ENCODE results near the gene DZANK1. TPM values are rescaled to one million over a fixed set of nuclear protein-coding genes. Genes with fewer than 3 reads are reported as not detected.
"Not testable (repeated sequence)": the region's sequence is repeated elsewhere in the genome, so short reads cannot be mapped to it uniquely, and the experiment has no call there.

Gene DZANK1
- total RNA-seq, 2 donors from 2014 or later, result 1.6 TPM

DNA sequence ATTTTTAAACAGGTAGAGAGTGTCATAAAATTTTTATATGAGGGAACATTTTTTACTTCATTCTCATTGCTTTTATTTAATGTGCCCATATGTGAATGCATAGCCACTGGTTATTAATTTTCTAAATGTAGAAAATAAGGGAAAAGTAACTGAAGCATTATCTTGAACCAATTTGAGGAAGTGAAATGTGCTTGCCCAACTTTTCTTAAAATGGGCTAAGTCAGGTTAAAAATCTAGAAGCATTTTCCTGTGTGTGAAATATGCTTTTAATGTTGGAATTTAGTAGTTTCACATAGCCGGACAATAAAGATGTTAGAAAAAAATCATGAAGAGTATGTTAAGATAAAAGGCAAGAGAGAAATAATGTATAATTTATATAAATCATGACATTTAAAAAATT is 44.7 kb upstream of the DZANK1 start:
- DNase-seq (no peak), ATAC-seq (no peak)
- Histone ChIP-seq H3K27ac (peak overlapping the region in 1 of 4 donors; percentile 10), H3K4me3 (no peak overlapping the region), H3K4me1 (peaks cover 62% of the 10 kb centered on the region), H3K36me3 (replicated peaks in 1 of 2; ENCODE audit: insufficient read depth in 1 of 2, low read depth in 2 of 2) (peaks cover 0 to 6% of the 10 kb centered on the region in 2 donors), H3K9me3 (no peaks in the 10 kb centered on the region), H3K27me3 (no peaks in the 10 kb centered on the region)
- intact Hi-C loops (cut with DNase I), result no loop called here
- TF ChIP-seq, protein P1, sequence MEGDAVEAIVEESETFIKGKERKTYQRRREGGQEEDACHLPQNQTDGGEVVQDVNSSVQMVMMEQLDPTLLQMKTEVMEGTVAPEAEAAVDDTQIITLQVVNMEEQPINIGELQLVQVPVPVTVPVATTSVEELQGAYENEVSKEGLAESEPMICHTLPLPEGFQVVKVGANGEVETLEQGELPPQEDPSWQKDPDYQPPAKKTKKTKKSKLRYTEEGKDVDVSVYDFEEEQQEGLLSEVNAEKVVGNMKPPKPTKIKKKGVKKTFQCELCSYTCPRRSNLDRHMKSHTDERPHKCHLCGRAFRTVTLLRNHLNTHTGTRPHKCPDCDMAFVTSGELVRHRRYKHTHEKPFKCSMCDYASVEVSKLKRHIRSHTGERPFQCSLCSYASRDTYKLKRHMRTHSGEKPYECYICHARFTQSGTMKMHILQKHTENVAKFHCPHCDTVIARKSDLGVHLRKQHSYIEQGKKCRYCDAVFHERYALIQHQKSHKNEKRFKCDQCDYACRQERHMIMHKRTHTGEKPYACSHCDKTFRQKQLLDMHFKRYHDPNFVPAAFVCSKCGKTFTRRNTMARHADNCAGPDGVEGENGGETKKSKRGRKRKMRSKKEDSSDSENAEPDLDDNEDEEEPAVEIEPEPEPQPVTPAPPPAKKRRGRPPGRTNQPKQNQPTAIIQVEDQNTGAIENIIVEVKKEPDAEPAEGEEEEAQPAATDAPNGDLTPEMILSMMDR (IDR thresholded peaks at IDR 0.05), result no peak
- no peak for TF ChIP-seq POLR2A (IDR thresholded peaks at IDR 0.05)
- WGBS, 2 donors, result 77 to 79% methylated on average over 1 of the region's 1 CpG

DNA sequence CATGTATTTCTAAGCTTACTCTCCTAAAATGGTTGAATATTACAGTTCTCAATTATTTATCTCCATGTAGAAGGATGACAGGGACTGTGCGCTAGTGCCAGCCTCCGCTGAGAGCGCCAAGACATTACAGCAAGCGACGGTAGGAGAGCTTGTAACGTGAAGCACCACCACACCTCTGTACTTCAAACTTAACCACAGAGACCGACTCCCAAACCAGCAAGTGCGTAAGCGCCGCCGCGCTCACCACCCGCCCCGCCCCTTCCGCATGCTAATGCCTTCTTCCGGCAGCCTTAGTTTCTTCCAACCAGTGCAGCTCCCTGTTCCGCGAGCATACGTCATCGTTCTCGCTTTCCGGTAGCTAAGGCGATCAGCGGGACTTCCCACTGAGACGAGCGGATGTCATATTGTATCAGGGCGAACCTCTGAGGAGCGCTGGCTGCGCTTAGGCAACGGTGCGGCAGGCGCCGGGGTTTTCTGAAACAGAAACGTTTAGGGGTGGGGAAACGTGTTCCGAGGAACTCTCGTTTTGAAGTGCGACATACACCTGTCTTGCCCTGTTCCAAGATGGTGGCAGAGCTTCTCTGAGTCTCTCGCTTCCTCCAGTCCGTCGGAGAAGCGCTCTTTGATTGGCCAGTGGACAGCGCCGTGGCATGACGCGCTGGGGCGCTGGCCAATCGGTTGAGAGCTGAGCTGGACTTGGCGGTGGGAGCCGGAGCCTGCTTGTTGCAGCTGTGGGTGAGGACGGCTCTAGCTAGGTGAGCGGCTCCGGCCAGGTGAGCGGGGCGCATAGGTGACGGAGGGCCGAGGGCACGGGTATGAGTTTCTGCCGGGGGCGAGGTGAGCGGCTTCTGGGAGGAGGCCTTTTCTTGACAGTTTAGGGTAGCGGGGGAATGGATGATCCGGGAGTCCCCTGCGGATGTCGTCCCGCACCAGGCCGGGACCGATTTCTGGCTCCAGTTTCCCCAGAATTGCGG is 40.7 kb upstream of the DZANK1 start, which contains the start of gene SEC23B:
TSS of gene SEC23B (plus strand) at position 723 of the 974 bp plus-strand sequence. CDS start 2,896 bp downstream, outside the sequence.
- intact Hi-C loops (cut with DNase I), result no loop called here
- peak; percentile 97 for ATAC-seq
- Histone ChIP-seq H3K4me1 (peaks cover 39% of the 10 kb centered on the region), H3K27me3 (no peaks in the 10 kb centered on the region), H3K4me3 (peak within 1 kb of the TSS; percentile 32 to 88), H3K36me3 (replicated peaks in 1 of 2; ENCODE audit: insufficient read depth in 1 of 2, low read depth in 2 of 2) (peaks cover 0 to 3% of the 10 kb centered on the region in 2 donors), H3K27ac (peak within 1 kb of the TSS; percentile 95 to 98 (median 97)), H3K9me3 (no peaks in the 10 kb centered on the region)
- 0 to 1% methylated on average over 36 to 68 of the region's 69 CpGs for WGBS, 2 donors
- peak; percentile 96 to 98 (median 98) for DNase-seq
- TF ChIP-seq, protein P1 (IDR thresholded peaks at IDR 0.05), result no peak
- peak; percentile 91 to 98 (median 97) for TF ChIP-seq POLR2A (IDR thresholded peaks at IDR 0.05)

DNA sequence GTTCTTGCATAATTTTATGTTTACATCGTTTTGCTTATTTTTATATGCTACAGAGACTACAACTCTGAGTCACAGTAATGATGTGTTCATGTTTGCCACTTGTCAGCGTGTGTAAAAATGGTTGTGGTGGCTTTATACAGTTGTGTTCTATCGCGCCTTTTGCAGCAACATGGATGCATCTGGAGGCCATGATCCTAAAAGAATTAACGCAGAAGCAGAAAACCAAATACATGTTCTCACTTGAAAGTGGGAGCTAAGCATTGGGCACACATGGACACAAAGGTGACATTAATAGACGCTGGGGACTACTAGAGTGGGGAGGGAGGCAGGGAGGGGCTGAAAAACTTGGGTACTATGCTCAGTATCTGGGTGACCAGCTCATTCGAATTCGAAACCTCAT is 39.9 kb upstream of the DZANK1 start:
- Histone ChIP-seq H3K36me3 (replicated peaks in 1 of 2; ENCODE audit: insufficient read depth in 1 of 2, low read depth in 2 of 2) (peaks cover 0 to 3% of the 10 kb centered on the region in 2 donors), H3K4me1 (peaks cover 36% of the 10 kb centered on the region), H3K9me3 (no peaks in the 10 kb centered on the region), H3K27me3 (no peaks in the 10 kb centered on the region), H3K4me3 (no peak overlapping the region), H3K27ac (peak overlapping the region; percentile 95 to 98 (median 97))
- DNase-seq (no peak), ATAC-seq (no peak)
- TF ChIP-seq, protein P1 (IDR thresholded peaks at IDR 0.05), result no peak
- TF ChIP-seq POLR2A (IDR thresholded peaks at IDR 0.05), result no peak
- intact Hi-C loops (cut with DNase I), result no loop called here
- 54 to 58% methylated on average over 8 of the region's 8 CpGs for WGBS, 2 donors

DNA sequence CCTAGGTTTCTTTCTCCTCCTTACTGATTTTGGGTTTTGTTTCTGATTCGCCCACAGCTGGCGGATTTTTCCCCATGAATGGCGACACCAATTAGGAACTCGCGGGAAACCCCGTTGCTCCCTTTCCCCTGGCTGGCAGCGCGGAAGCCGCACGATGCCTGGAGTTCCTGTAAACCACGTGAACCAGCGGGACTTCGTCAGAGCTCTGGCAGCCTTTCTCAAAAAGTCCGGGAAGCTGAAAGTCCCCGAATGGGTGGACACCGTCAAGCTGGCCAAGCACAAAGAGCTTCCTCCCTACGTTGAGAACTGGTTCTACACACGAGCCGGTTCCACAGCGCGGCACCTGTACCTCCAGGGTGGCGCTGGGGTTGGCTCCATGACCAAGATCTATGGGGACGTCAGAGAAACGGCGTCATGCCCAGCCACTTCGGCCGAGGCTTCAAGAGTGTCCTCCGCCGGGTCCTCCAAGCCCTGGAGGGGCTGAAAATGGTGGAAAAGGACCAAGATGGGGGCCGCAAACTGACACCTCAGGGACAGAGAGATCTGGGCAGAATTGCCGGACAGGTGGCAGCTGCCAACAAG is 37.7 kb upstream of the DZANK1 start:
- DNase-seq (peak; percentile 25 to 68 (median 44)), ATAC-seq (no peak)
- Histone ChIP-seq H3K9me3 (no peaks in the 10 kb centered on the region), H3K27me3 (no peaks in the 10 kb centered on the region), H3K4me1 (peaks cover 15% of the 10 kb centered on the region), H3K27ac (peak overlapping the region in 2 of 4 donors; percentile 53 to 68), H3K4me3 (no peak overlapping the region), H3K36me3 (replicated peaks in 1 of 2; ENCODE audit: insufficient read depth in 1 of 2, low read depth in 2 of 2) (no peaks in the 10 kb centered on the region)
- TF ChIP-seq, protein P1 (IDR thresholded peaks at IDR 0.05), result no peak
- peak in 2 of 3 donors; percentile 40 to 44 for TF ChIP-seq POLR2A (IDR thresholded peaks at IDR 0.05)
- intact Hi-C loops (cut with DNase I), result no loop called here
- 39 to 57% methylated on average over 29 to 31 of the region's 31 CpGs for WGBS, 2 donors

DNA sequence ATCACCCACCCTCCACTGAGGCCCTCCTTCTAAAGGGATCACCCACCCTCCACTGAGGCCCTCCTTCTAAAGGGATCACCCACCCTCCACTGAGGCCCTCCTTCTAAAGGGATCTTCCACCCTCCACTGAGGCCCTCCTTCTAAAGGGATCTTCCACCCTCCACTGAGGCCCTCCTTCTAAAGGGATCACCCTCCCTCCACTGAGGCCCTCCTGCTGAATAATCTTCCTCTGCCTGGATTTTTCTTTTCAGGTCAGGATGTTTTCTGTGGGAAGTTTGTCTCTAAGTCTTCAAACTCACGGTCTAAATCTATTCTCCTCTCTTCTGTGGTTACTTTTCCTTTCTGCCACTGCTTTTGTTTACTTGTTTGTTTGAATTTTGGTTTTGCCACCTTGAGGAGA is 34.8 kb upstream of the DZANK1 start:
- ATAC-seq; intact Hi-C loops (cut with DNase I); H3K27ac ChIP-seq; H3K36me3 ChIP-seq (replicated peaks in 1 of 2; ENCODE audit: insufficient read depth in 1 of 2, low read depth in 2 of 2); H3K4me3 ChIP-seq; H3K27me3 ChIP-seq; H3K4me1 ChIP-seq; DNase-seq; H3K9me3 ChIP-seq: not testable (repeated sequence)
- 41 to 46% methylated on average over 1 of the region's 1 CpG for WGBS, 2 donors
